GM23338 (cell line): Measurements from ENCODE around the gene DNAL1. TPM values are rescaled to one million over a fixed set of nuclear protein-coding genes. Genes with fewer than 3 reads are reported as not detected.

Experiments
- ATAC-seq: fragments of 200-7000 bp; cut with Tn5 transposase; 3 replicates; pipeline ENCODE4 v1.9.1; 2020
- DNase-seq: peaks from one replicate; pipeline ENCODE4 v3.0.0-alpha.2; 2015; ENCODE audit warnings: low spot score
- H2AFZ ChIP-seq: fragments of 200-600 bp; sonication (generic); 2 replicates; pipeline ENCODE4 v1.8.0; 2016; ENCODE audit warnings: antibody characterized with exemption, mild to moderate bottlenecking, moderate library complexity
- H3F3A ChIP-seq: fragments of 200-600 bp; sonication (generic); replicated peaks from 2 replicates; pipeline ENCODE4 v1.8.0; 2017; ENCODE audit warnings: antibody characterized with exemption, mixed run types, low read depth
- H3K27ac ChIP-seq: fragments of 200-600 bp; sonication (generic); 2 replicates; pipeline ENCODE4 v1.6.1; 2016; ENCODE audit warnings: low read depth
- H3K27me3 ChIP-seq: fragments of 200-600 bp; sonication (generic); 2 replicates; pipeline ENCODE4 v1.8.0; 2016; ENCODE audit warnings: mild to moderate bottlenecking, mixed run types, moderate library complexity; ENCODE audit not compliant: insufficient read depth
- H3K36me3 ChIP-seq: fragments of 200-600 bp; sonication (generic); 2 replicates; pipeline ENCODE4 v1.8.0; 2016; ENCODE audit warnings: mild to moderate bottlenecking; ENCODE audit not compliant: insufficient read depth
- H3K4me1 ChIP-seq: fragments of 200-600 bp; sonication (generic); 2 replicates; pipeline ENCODE4 v1.8.0; 2016; ENCODE audit warnings: mild to moderate bottlenecking, moderate library complexity; ENCODE audit not compliant: insufficient read depth
- H3K4me2 ChIP-seq: fragments of 200-600 bp; sonication (generic); 2 replicates; pipeline ENCODE4 v1.7.1; 2017; ENCODE audit warnings: mixed run types
- H3K4me3 ChIP-seq: fragments of 200-600 bp; sonication (generic); 2 replicates; pipeline ENCODE4 v1.6.1; 2016; ENCODE audit warnings: mixed run types
- H3K79me2 ChIP-seq: fragments of 200-600 bp; sonication (generic); replicated peaks from 2 replicates; pipeline ENCODE4 v1.8.0; 2017; ENCODE audit warnings: mild to moderate bottlenecking; ENCODE audit not compliant: insufficient read depth
- H3K9me2 ChIP-seq: fragments of 200-600 bp; sonication (generic); 2 replicates; pipeline ENCODE4 v1.8.0; 2017; ENCODE audit not compliant: insufficient read depth
- H4K20me1 ChIP-seq: fragments of 200-600 bp; sonication (generic); replicated peaks from 2 replicates; pipeline ENCODE4 v1.8.0; 2017; ENCODE audit warnings: mild to moderate bottlenecking; ENCODE audit not compliant: insufficient read depth
- H3K27ac Mint-ChIP-seq: 2 replicates; pipeline ENCODE4 v1.8.0; 2020; ENCODE audit warnings: inconsistent platforms, mild to moderate bottlenecking, moderate library complexity, mixed read lengths
- H3K27me3 Mint-ChIP-seq: 3 replicates; pipeline ENCODE4 v1.8.0; 2022; ENCODE audit warnings: low read depth, mild to moderate bottlenecking, moderate library complexity, mixed read lengths, inconsistent platforms; ENCODE audit not compliant: insufficient read depth, poor library complexity
- H3K36me3 Mint-ChIP-seq: 3 replicates; pipeline ENCODE4 v1.8.0; 2021; ENCODE audit warnings: low read depth, mild to moderate bottlenecking, inconsistent platforms, moderate library complexity, mixed read lengths
- H3K4me1 Mint-ChIP-seq: 3 replicates; pipeline ENCODE4 v1.8.0; 2020; ENCODE audit warnings: mild to moderate bottlenecking, inconsistent platforms, mixed read lengths
- H3K4me3 Mint-ChIP-seq: 3 replicates; pipeline ENCODE4 v1.8.0; 2021; ENCODE audit warnings: moderate library complexity, mild to moderate bottlenecking, inconsistent platforms, mixed read lengths
- H3K9me3 Mint-ChIP-seq: 3 replicates; pipeline ENCODE4 v1.8.0; 2020; ENCODE audit warnings: moderate library complexity, mild to moderate bottlenecking, inconsistent platforms, mixed read lengths
- CREB1 ChIP-seq: fragments of 250-450 bp; sonication (Bioruptor Pico); IDR thresholded peaks from 2 replicates; pipeline ENCODE4 v1.5.0; 2020; ENCODE audit warnings: low read depth, mild to moderate bottlenecking, moderate library complexity
- CTCF ChIP-seq, 2 experiments: fragments of 200-600 bp in 1 of 2; sonication (generic) in 1 of 2; conservative IDR thresholded peaks; 2 replicates each; pipeline versions ENCODE4 v1.5.1 to v1.6.1; 2016 to 2017; ENCODE audit warnings: antibody characterized with exemption in 2 of 2, low read depth in 2 of 2, mild to moderate bottlenecking in 2 of 2, moderate library complexity in 1 of 2
- ETS1 ChIP-seq: IDR thresholded peaks from 2 replicates; pipeline ENCODE4 v1.6.1; 2016; ENCODE audit warnings: antibody characterized with exemption
- EZH2 ChIP-seq: fragments of 200-600 bp; sonication (generic); IDR thresholded peaks from one replicate; pipeline ENCODE4 v1.8.0; 2017; ENCODE audit warnings: antibody characterized with exemption, mild to moderate bottlenecking, low read depth; ENCODE audit not compliant: unreplicated experiment
- EZH2phosphoT487 ChIP-seq: fragments of 200-600 bp; sonication (generic); IDR thresholded peaks from one replicate; pipeline ENCODE4 v1.8.1; 2018; ENCODE audit warnings: antibody characterized with exemption; ENCODE audit not compliant: unreplicated experiment
- JUNB ChIP-seq: IDR thresholded peaks from one replicate; pipeline ENCODE4 v1.6.1; 2016; ENCODE audit warnings: antibody characterized with exemption; ENCODE audit not compliant: unreplicated experiment
- NANOG ChIP-seq: IDR thresholded peaks from 2 replicates; pipeline ENCODE4 v1.6.1; 2016; ENCODE audit warnings: antibody characterized with exemption, borderline replicate concordance
- POLR2AphosphoS5 ChIP-seq: IDR thresholded peaks from 2 replicates; pipeline ENCODE4 v1.6.1; 2016; ENCODE audit warnings: antibody characterized with exemption, low read depth
- REST ChIP-seq: IDR thresholded peaks from one replicate; pipeline ENCODE4 v1.6.1; 2018; ENCODE audit warnings: antibody characterized with exemption; ENCODE audit not compliant: unreplicated experiment
- STAT1 ChIP-seq: IDR thresholded peaks from one replicate; pipeline ENCODE4 v1.6.1; 2016; ENCODE audit warnings: antibody characterized with exemption; ENCODE audit not compliant: unreplicated experiment
- ZNF114 ChIP-seq: fragments of 250-450 bp; sonication (Bioruptor Pico); IDR thresholded peaks from 2 replicates; pipeline ENCODE4 v1.5.0; 2020; ENCODE audit warnings: mild to moderate bottlenecking, moderate library complexity
- ZNF331 ChIP-seq: fragments of 250-450 bp; sonication (Bioruptor Pico); IDR thresholded peaks from 2 replicates; pipeline ENCODE4 v1.5.0; 2020; ENCODE audit warnings: low read depth, mild to moderate bottlenecking, moderate library complexity
- ZNF462 ChIP-seq: fragments of 250-450 bp; sonication (Bioruptor Pico); IDR thresholded peaks from 2 replicates; pipeline ENCODE4 v1.5.0; 2020; ENCODE audit warnings: mild to moderate bottlenecking, moderate library complexity
- polyA plus RNA-seq: library from polyadenylated mRNA; unstranded; fragments of >200 nt; fragmentation: Nextera tagmentation; extraction: Ambion mirVana; gene quantifications from 2 replicates; pipeline ENCODE4 v1.2.1, GENCODE V29; 2016
- total RNA-seq: library from RNA; depleted of rRNA; stranded (reverse); fragments of >200 nt; shearing (Covaris generic); gene quantifications from 2 replicates; pipeline ENCODE4 v1.2.3, GENCODE V29; 2014

The DNAL1 gene
- total and polyA plus RNA-seq, 2 experiments from 2014 or later, result 7.6 to 29.3 TPM

- Histone ChIP-seq H3K36me3 (no peaks in the 10 kb centered on the region), H3K4me1 (peaks cover 13% of the 10 kb centered on the region; the same call in 1 of the 2 replicates), H3K4me3 (no peak overlapping the region), H3K9me2 (no peaks in the 10 kb centered on the region), H3K79me2 (peaks cover 7% of the 10 kb centered on the region), H3K27ac (no peak overlapping the region), H4K20me1 (no peaks in the 10 kb centered on the region), H3F3A (no peaks in the 10 kb centered on the region; the same call in 1 of the 2 replicates), H3K27me3 (no peaks in the 10 kb centered on the region), H3K4me2 (no peak overlapping the region), H2AFZ (no peak overlapping the region)
- no peak for TF ChIP-seq CREB1 (CRISPR knock-in tag)
- no peak for TF ChIP-seq ETS1
- no peak for TF ChIP-seq ZNF331
- TF ChIP-seq CTCF (conservative IDR thresholded peaks at IDR 0.05; ENCODE audit: low read depth in 2 of 2), result no peak
- no peak for TF ChIP-seq POLR2AphosphoS5
- TF ChIP-seq ZNF114 (CRISPR knock-in tag), result no peak
- no peak for TF ChIP-seq REST
- no peak for TF ChIP-seq NANOG
- TF ChIP-seq STAT1, result no peak
- TF ChIP-seq EZH2, result no peak
- TF ChIP-seq JUNB, result no peak
- no peak for TF ChIP-seq EZH2phosphoT487
- no peak for TF ChIP-seq ZNF462 (CRISPR knock-in tag)
- Mint-ChIP-seq H3K36me3 (no peaks in the 10 kb centered on the region), H3K27me3 (peaks cover 5% of the 10 kb centered on the region), H3K4me3 (no peak overlapping the region), H3K27ac (no peak overlapping the region), H3K4me1 (peaks cover 21% of the 10 kb centered on the region; the same call in 2 of the 3 replicates), H3K9me3 (no peaks in the 10 kb centered on the region; the same call in 1 of the 3 replicates)
- no peak for DNase-seq
- ATAC-seq, result no peak
Measured at GRCh38 chr14:73640796-73641365, 3.9 kb upstream of the DNAL1 start.
